Kidney (tissue), 14 donors: Measurements from ENCODE around the gene SEMA5A. TPM values are rescaled to one million over a fixed set of nuclear protein-coding genes. Genes with fewer than 3 reads are reported as not detected.

Experiments
- DNase-seq, 5 donors: peaks; one replicate each; pipeline ENCODE4 v3.0.0-alpha.2; 2013 to 2020
- FAIRE-seq: peaks from 2 replicates; lab custom pipeline; 2012; peaks lifted over from hg19 to GRCh38; lab: Jason Lieb, UNC
- H3K27ac ChIP-seq, 2 donors: one replicate each; pipeline ENCODE4 v1.7.0; 2013; ENCODE audit warnings: low read depth in 2 of 2, low read length in 2 of 2, inconsistent platforms in 1 of 2
- H3K27me3 ChIP-seq: one replicate; pipeline ENCODE4 v1.7.1; 2013; ENCODE audit warnings: low read length, inconsistent platforms; ENCODE audit not compliant: control insufficient read depth, insufficient read depth
- H3K36me3 ChIP-seq, 3 donors: one replicate each; pipeline versions ENCODE4 v1.7.0 to v1.7.1; 2013; ENCODE audit warnings: low read length in 3 of 3, control low read depth in 1 of 3, inconsistent platforms in 1 of 3; ENCODE audit not compliant: insufficient read depth in 3 of 3, control insufficient read depth in 2 of 3
- H3K4me1 ChIP-seq, 3 donors: one replicate each; pipeline versions ENCODE4 v1.7.0 to v1.7.1; 2013; ENCODE audit warnings: low read length in 3 of 3, inconsistent platforms in 1 of 3, low read depth in 1 of 3; ENCODE audit not compliant: control insufficient read depth in 2 of 3, insufficient read depth in 2 of 3
- H3K4me3 ChIP-seq, 3 donors: one replicate each; pipeline versions ENCODE4 v1.7.0 to v1.8.1; 2013; ENCODE audit warnings: low read length in 3 of 3, control low read depth in 1 of 3, inconsistent platforms in 1 of 3
- H3K9ac ChIP-seq, 3 donors: one replicate each; pipeline versions ENCODE4 v1.7.0 to v1.7.1; 2013; ENCODE audit warnings: low read length in 3 of 3, control low read depth in 1 of 3, inconsistent platforms in 1 of 3
- H3K9me3 ChIP-seq, 3 donors: one replicate each; pipeline versions ENCODE4 v1.7.0 to v1.7.1; 2013; ENCODE audit warnings: low read length in 3 of 3, control low read depth in 1 of 3, inconsistent platforms in 1 of 3; ENCODE audit not compliant: control insufficient read depth in 2 of 3, insufficient read depth in 1 of 3
- intact Hi-C: fragments of 100-400 bp; cut with DNase I; formaldehyde crosslinking; loops from one replicate; pipeline ENCODE4 v1.11.1; 2022
- polyA plus RNA-seq: library from polyadenylated mRNA; stranded (reverse); fragments of 350-450 nt; fragmentation: Illumina TruSeq; extraction: RNeasy Lipid Tissue Mini Kit (QIAGEN cat#74804); gene quantifications from one replicate; pipeline ENCODE4 v1.2.3, GENCODE V29; 2014; ENCODE audit warnings: low read depth, low replicate concordance; ENCODE audit not compliant: insufficient read depth
- total RNA-seq: library from RNA; stranded (reverse); fragmentation: NEBNext Ultra II Directional; extraction: Animal tissue kit (Norgen Biotek cat#: 25700); gene quantifications from one replicate; pipeline ENCODE4 v1.2.1, GENCODE V29; 2021
- TF ChIP-seq, protein P1 (sequence below): IDR thresholded peaks from 3 replicates; pipeline ENCODE4 v1.5.1; 2012; ENCODE audit warnings: mild to moderate bottlenecking, moderate library complexity, borderline replicate concordance; ENCODE audit not compliant: insufficient read depth; ENCODE audit errors: extremely low read depth
- donor health status: control.
- donor health status: control.
- donor health status: control.
- donor health status: control.
- donor health status: control.
- donor health status: DM: yes; HTN: yes; CAD: no.
- donor health status: Normal renal cell carcinoma (clear cell type).

SEMA5A gene
- total and polyA plus RNA-seq, 2 donors from 2014 or later: 7.9 to 23.3 TPM

DNA sequence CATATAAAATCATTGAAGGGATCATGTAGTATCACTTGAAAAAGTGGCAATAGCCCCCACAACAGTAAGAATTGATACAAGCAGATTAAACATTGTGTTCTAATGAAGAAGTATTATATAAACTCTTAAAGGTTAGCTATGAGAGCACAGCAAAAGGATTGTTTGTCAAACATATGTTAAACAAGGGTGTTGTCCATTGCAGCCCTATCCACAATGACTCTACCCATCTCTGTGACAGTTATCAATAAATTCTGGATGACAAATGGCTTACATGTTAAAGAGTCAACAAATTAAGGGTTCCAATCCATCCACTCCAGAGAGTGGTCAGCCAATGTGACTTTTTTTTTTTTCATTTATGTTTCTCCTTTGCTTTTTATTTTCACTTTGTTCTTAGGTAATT lies 238.7 kb downstream of the SEMA5A start:
- H3K4me1 ChIP-seq: no peaks in the 10 kb centered on the region
- no peak overlapping the region for H3K27ac ChIP-seq
- no peak for DNase-seq
- H3K27me3 ChIP-seq: no peaks in the 10 kb centered on the region
- TF ChIP-seq, protein P1, sequence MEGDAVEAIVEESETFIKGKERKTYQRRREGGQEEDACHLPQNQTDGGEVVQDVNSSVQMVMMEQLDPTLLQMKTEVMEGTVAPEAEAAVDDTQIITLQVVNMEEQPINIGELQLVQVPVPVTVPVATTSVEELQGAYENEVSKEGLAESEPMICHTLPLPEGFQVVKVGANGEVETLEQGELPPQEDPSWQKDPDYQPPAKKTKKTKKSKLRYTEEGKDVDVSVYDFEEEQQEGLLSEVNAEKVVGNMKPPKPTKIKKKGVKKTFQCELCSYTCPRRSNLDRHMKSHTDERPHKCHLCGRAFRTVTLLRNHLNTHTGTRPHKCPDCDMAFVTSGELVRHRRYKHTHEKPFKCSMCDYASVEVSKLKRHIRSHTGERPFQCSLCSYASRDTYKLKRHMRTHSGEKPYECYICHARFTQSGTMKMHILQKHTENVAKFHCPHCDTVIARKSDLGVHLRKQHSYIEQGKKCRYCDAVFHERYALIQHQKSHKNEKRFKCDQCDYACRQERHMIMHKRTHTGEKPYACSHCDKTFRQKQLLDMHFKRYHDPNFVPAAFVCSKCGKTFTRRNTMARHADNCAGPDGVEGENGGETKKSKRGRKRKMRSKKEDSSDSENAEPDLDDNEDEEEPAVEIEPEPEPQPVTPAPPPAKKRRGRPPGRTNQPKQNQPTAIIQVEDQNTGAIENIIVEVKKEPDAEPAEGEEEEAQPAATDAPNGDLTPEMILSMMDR: no peak
- FAIRE-seq: no peak
- H3K9me3 ChIP-seq: no peaks in the 10 kb centered on the region
- no peaks in the 10 kb centered on the region for H3K36me3 ChIP-seq
- intact Hi-C loops: no loop called here
- no peak overlapping the region for H3K4me3 ChIP-seq
- H3K9ac ChIP-seq: no peak overlapping the region

DNA sequence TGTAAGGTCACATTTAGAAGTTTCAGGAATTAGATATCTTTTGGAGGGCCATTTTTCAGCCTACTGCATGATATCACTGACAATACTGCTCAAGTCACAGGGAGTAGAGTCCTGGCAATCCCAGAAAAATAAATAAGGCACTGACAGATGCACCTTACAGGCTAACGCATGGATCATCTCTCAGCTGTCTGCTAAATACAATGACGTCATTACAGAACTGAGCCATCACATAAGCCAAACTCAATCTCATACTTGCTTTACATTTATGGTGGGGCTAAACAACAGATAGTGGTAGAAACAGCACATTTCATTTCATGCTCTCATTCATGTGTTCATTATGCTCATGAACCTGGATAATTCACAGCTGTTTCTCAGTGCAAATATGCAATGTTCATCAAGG lies 243.7 kb downstream of the SEMA5A start:
- Histone ChIP-seq H3K9ac (no peak overlapping the region), H3K36me3 (no peaks in the 10 kb centered on the region), H3K9me3 (no peaks in the 10 kb centered on the region), H3K4me3 (no peak overlapping the region), H3K4me1 (no peaks in the 10 kb centered on the region), H3K27ac (no peak overlapping the region), H3K27me3 (no peaks in the 10 kb centered on the region)
- FAIRE-seq (no peak), DNase-seq (no peak)
- intact Hi-C loops: no loop called here
- TF ChIP-seq, protein P1: no peak

DNA sequence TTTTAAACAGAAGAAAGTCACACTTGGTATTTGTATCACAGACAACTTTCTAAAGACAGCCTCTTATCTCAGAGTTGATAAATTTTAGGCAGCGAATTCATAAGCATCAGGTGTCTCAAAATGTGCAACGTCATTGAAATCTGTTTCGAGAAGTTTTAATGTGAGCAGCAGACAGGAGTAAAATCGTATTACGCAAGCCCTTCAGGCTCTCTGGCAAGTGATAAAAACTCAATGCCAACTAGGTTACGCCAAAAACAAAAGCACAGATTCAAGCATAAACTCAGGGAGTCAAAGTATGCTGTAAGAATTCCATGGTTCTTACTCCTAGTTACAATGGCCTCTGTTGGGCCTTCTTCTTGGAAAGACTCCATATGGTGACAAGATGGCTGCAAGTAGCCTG lies 244.7 kb downstream of the SEMA5A start:
- TF ChIP-seq, protein P1: no peak
- H3K9ac ChIP-seq: no peak overlapping the region
- FAIRE-seq (no peak), DNase-seq (no peak)
- no peak overlapping the region for H3K27ac ChIP-seq
- H3K27me3 ChIP-seq: no peaks in the 10 kb centered on the region
- H3K9me3 ChIP-seq: no peaks in the 10 kb centered on the region
- no peak overlapping the region for H3K4me3 ChIP-seq
- H3K36me3 ChIP-seq: no peaks in the 10 kb centered on the region
- intact Hi-C loops: no loop called here
- no peaks in the 10 kb centered on the region for H3K4me1 ChIP-seq

DNA sequence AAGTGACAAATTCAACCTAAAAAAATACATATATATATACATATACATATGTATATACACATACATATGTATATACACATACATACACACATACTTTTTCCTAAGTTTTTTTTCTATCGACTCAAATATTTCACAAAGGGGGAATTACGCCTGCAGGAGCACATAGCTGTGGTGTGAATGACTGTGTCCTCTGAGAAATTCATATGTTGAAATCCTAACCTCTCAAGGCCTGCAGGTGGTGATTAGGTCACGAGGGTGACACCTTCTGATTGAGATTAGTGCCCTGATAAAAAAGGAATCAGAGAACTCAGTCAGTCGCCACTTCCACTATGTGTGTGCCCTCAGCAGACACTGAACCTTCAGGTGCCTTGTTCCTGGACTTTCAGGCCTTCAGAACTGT lies 248.7 kb downstream of the SEMA5A start:
- FAIRE-seq (no peak), DNase-seq (no peak)
- Histone ChIP-seq H3K4me3 (no peak overlapping the region), H3K27ac (no peak overlapping the region), H3K4me1 (no peaks in the 10 kb centered on the region), H3K9ac (no peak overlapping the region), H3K9me3 (no peaks in the 10 kb centered on the region), H3K27me3 (no peaks in the 10 kb centered on the region), H3K36me3 (no peaks in the 10 kb centered on the region)
- intact Hi-C loops: no loop called here
- TF ChIP-seq, protein P1: no peak
